ENCODE results near the gene KMT2B.

Gene KMT2B

GRCh38 chr19:35732540-35733179, 14.9 kb downstream of the KMT2B start:
- H3K36me3 ChIP-seq (ENCODE audit: control insufficient read depth, insufficient read depth, low read length) = no peaks in the 10 kb centered on the region
- H3K27ac ChIP-seq = no peak overlapping the region
- peaks cover 3% of the 10 kb centered on the region for H3K79me2 ChIP-seq
- no peak overlapping the region for H2AFZ ChIP-seq
- no peak for TF ChIP-seq CTCF (IDR thresholded peaks at IDR 0.05)
- H3K4me2 ChIP-seq (ENCODE audit: low read length) = no peak overlapping the region
- no peak overlapping the region for H3K9ac ChIP-seq
- no peaks in the 10 kb centered on the region for H3K9me3 ChIP-seq (ENCODE audit: control insufficient read depth, low read length)
- H3K27me3 ChIP-seq (ENCODE audit: control insufficient read depth, insufficient read depth, low read length) = no peaks in the 10 kb centered on the region
- no peaks in the 10 kb centered on the region for H3K4me1 ChIP-seq
- H3K4me3 ChIP-seq (ENCODE audit: low read depth, low read length) = no peak overlapping the region

DNA sequence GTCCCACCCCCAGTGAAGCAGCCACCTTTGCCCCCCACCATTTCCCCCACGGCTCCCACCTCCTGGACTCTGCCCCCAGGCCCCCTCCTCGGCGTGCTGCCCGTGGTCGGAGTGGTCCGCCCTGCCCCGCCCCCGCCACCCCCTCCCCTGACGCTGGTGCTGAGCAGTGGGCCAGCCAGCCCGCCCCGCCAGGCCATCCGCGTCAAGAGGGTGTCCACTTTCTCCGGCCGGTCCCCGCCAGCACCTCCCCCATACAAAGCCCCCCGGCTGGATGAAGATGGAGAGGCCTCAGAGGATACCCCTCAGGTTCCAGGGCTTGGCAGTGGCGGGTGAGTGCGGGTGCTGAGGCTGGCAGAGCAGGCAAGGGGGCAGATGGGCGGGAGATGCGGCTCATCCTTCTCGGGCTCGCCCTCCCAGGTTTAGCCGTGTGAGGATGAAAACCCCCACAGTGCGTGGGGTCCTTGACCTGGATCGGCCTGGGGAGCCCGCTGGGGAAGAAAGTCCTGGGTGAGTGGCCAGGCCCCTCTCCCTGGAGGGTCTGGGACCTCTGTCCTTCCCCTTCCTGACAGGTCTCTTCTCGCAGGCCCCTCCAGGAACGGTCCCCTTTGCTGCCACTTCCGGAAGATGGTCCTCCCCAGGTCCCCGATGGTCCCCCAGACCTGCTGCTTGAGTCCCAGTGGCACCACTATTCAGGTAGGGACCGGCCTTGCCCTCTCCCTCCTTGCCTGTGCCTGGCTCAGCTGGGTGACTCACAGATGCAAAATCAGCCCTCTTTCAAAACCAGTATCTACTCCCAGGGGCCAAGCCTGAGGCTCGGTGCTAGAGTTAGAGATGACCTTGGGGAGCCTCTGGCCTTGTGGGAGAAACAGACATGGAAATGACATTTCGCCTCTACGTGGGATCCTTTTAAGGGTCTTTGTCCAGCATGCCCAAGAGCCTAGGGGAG, 15.7 kb downstream of the KMT2B start:
- no peak overlapping the region for H3K4me3 ChIP-seq (ENCODE audit: low read depth, low read length)
- no peak overlapping the region for H3K27ac ChIP-seq
- H3K9me3 ChIP-seq (ENCODE audit: control insufficient read depth, low read length) = no peaks in the 10 kb centered on the region
- H3K79me2 ChIP-seq = peaks cover 3% of the 10 kb centered on the region
- no peak overlapping the region for H2AFZ ChIP-seq
- H3K9ac ChIP-seq = no peak overlapping the region
- no peaks in the 10 kb centered on the region for H3K36me3 ChIP-seq (ENCODE audit: control insufficient read depth, insufficient read depth, low read length)
- H3K4me2 ChIP-seq (ENCODE audit: low read length) = no peak overlapping the region
- H3K27me3 ChIP-seq (ENCODE audit: control insufficient read depth, insufficient read depth, low read length) = no peaks in the 10 kb centered on the region
- no peak for TF ChIP-seq CTCF (IDR thresholded peaks at IDR 0.05)
- H3K4me1 ChIP-seq = no peaks in the 10 kb centered on the region

DNA sequence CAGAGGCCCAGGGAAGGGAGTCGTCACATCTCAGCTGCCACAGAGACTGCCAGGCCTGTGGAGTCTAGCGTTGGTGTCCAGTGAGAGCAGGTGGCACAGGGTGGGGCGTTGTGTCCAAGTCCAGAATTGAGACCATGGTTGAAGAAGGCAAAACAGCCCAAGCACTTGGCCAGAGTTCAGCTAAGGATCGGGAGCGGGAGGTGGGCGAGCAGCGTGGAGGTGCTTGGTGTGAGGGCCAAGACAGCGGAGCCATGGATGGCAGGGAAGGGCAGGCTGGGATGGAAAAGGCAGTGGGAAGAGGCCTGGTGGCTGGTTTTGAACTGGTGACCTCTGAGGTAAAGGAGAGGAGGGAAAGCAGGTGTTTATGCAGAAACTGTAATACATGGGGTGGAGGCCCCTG, 16.5 kb downstream of the KMT2B start:
- H3K4me3 ChIP-seq (ENCODE audit: low read depth, low read length) = no peak overlapping the region
- no peak overlapping the region for H3K4me2 ChIP-seq (ENCODE audit: low read length)
- no peaks in the 10 kb centered on the region for H3K36me3 ChIP-seq (ENCODE audit: control insufficient read depth, insufficient read depth, low read length)
- H3K27me3 ChIP-seq (ENCODE audit: control insufficient read depth, insufficient read depth, low read length) = no peaks in the 10 kb centered on the region
- peaks cover 3% of the 10 kb centered on the region for H3K79me2 ChIP-seq
- no peaks in the 10 kb centered on the region for H3K9me3 ChIP-seq (ENCODE audit: control insufficient read depth, low read length)
- H2AFZ ChIP-seq = no peak overlapping the region
- no peaks in the 10 kb centered on the region for H3K4me1 ChIP-seq
- no peak for TF ChIP-seq CTCF (IDR thresholded peaks at IDR 0.05)
- H3K27ac ChIP-seq = no peak overlapping the region
- H3K9ac ChIP-seq = no peak overlapping the region

DNA sequence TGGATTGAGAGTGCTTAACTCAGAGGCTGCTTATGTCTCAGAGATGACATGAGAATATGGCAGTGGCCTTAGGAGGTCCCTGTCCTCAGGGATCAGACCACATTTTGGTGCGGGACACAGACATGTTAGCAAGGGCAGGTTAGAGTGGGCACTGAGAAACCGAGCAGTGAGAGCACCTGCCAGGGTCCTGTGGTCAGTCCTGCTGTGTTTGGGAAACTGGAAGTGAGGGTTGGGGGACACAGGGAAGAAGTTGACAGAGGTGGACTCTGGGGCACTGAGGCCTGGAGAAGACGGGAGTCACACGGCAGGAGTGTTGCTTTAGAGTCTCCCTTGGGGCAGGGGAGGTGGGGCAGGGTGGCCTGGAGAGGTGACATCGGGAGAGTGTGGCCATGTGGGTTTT, 17.1 kb downstream of the KMT2B start:
- Histone ChIP-seq H3K4me3 (ENCODE audit: low read depth, low read length) (no peak overlapping the region), H2AFZ (no peak overlapping the region), H3K36me3 (ENCODE audit: control insufficient read depth, insufficient read depth, low read length) (no peaks in the 10 kb centered on the region), H3K4me2 (ENCODE audit: low read length) (no peak overlapping the region), H3K27ac (no peak overlapping the region), H3K4me1 (no peaks in the 10 kb centered on the region), H3K9ac (no peak overlapping the region), H3K79me2 (peaks cover 3% of the 10 kb centered on the region), H3K27me3 (ENCODE audit: control insufficient read depth, insufficient read depth, low read length) (no peaks in the 10 kb centered on the region), H3K9me3 (ENCODE audit: control insufficient read depth, low read length) (no peaks in the 10 kb centered on the region)
- no peak for TF ChIP-seq CTCF (IDR thresholded peaks at IDR 0.05)

All from parathyroid adenoma (tissue), 2 donors.